Osteoblast (primary cell): ENCODE measurements around the gene CLRN3. TPM values are rescaled to one million over a fixed set of nuclear protein-coding genes. Genes with fewer than 3 reads are reported as not detected.

ENCODE experiments used
- DNase-seq: peaks from one replicate; pipeline ENCODE4 v3.0.0; 2011; ENCODE audit warnings: low spot score, mixed read lengths; ENCODE audit not compliant: insufficient read length; ENCODE audit errors: missing footprints
- H2AFZ ChIP-seq: 2 replicates; pipeline ENCODE4 v1.6.0; 2011; ENCODE audit warnings: mild to moderate bottlenecking, low read length
- H3K27ac ChIP-seq: 2 replicates; pipeline ENCODE4 v1.5.1; 2011; ENCODE audit warnings: mild to moderate bottlenecking, low read depth, low read length, moderate library complexity
- H3K27me3 ChIP-seq: 2 replicates; pipeline ENCODE4 v1.6.0; 2012; ENCODE audit warnings: mild to moderate bottlenecking, control low read depth, inconsistent platforms, low read length, moderate library complexity; ENCODE audit not compliant: insufficient read depth
- H3K36me3 ChIP-seq: 2 replicates; pipeline ENCODE4 v1.5.1; 2011; ENCODE audit warnings: mild to moderate bottlenecking, low read length, control low read depth, moderate library complexity; ENCODE audit not compliant: insufficient read depth
- H3K4me1 ChIP-seq: 2 replicates; pipeline ENCODE4 v1.5.1; 2011; ENCODE audit warnings: mild to moderate bottlenecking, low read length, control low read depth, moderate library complexity; ENCODE audit not compliant: insufficient read depth
- H3K4me2 ChIP-seq: 2 replicates; pipeline ENCODE4 v1.6.0; 2011; ENCODE audit warnings: mild to moderate bottlenecking, low read length; ENCODE audit not compliant: insufficient read depth
- H3K4me3 ChIP-seq: fragments of 200-600 bp; sonication (generic); 3 replicates; pipeline ENCODE4 v1.5.1; 2012; ENCODE audit warnings: mild to moderate bottlenecking, low read length, inconsistent platforms; ENCODE audit not compliant: insufficient read depth
- H3K79me2 ChIP-seq: 2 replicates; pipeline ENCODE4 v1.6.0; 2012; ENCODE audit warnings: mild to moderate bottlenecking, low read length, control low read depth, inconsistent platforms; ENCODE audit not compliant: insufficient read depth
- H3K9me3 ChIP-seq: 2 replicates; pipeline ENCODE4 v1.5.1; 2011; ENCODE audit warnings: low read depth, low read length, control low read depth
- H4K20me1 ChIP-seq: 2 replicates; pipeline ENCODE4 v1.6.0; 2012; ENCODE audit warnings: mild to moderate bottlenecking, low read length, control low read depth; ENCODE audit not compliant: insufficient read depth
- CTCF ChIP-seq: IDR thresholded peaks from 2 replicates; pipeline ENCODE4 v1.5.1; 2011; ENCODE audit warnings: mild to moderate bottlenecking, low read depth, low read length, moderate library complexity; ENCODE audit errors: extremely low read depth
- total RNA-seq: library from RNA; depleted of rRNA; stranded (reverse); fragments of >200 nt; gene quantifications from 2 replicates; pipeline ENCODE4 v1.2.3, GENCODE V29; 2012

Gene CLRN3
- total RNA-seq, 1 donor: not detected

GRCh38 chr10:127872011-127872761, 20.6 kb downstream of the CLRN3 start:
- H3K4me2 ChIP-seq: no peak overlapping the region
- no peaks in the 10 kb centered on the region for H3K9me3 ChIP-seq
- H3K79me2 ChIP-seq: no peaks in the 10 kb centered on the region
- H3K27me3 ChIP-seq: peaks cover 3% of the 10 kb centered on the region
- H3K27ac ChIP-seq: no peak overlapping the region
- DNase-seq: no peak
- H2AFZ ChIP-seq: no peak overlapping the region
- H3K36me3 ChIP-seq: no peaks in the 10 kb centered on the region
- H3K4me1 ChIP-seq: no peaks in the 10 kb centered on the region
- no peak overlapping the region for H3K4me3 ChIP-seq
- H4K20me1 ChIP-seq: no peaks in the 10 kb centered on the region
- no peak for TF ChIP-seq CTCF

- H2AFZ ChIP-seq: no peak overlapping the region
Observed at GRCh38 chr10:127871631-127872010, 21.1 kb downstream of the CLRN3 start.

GRCh38 chr10:127869329-127869728, 23.4 kb downstream of the CLRN3 start:
- H3K27me3 ChIP-seq: peaks cover 3% of the 10 kb centered on the region
- no peak overlapping the region for H3K4me3 ChIP-seq
- no peak for TF ChIP-seq CTCF
- H2AFZ ChIP-seq: no peak overlapping the region
- H3K9me3 ChIP-seq: no peaks in the 10 kb centered on the region
- H3K79me2 ChIP-seq: no peaks in the 10 kb centered on the region
- H4K20me1 ChIP-seq: no peaks in the 10 kb centered on the region
- no peak overlapping the region for H3K4me2 ChIP-seq
- no peaks in the 10 kb centered on the region for H3K4me1 ChIP-seq
- H3K27ac ChIP-seq: no peak overlapping the region
- no peak for DNase-seq
- H3K36me3 ChIP-seq: no peaks in the 10 kb centered on the region

More at GRCh38 chr10:127871631-127872010, 21.1 kb downstream of the CLRN3 start:
- Histone ChIP-seq H3K4me2 (no peak overlapping the region), H3K79me2 (no peaks in the 10 kb centered on the region), H4K20me1 (no peaks in the 10 kb centered on the region), H3K4me3 (no peak overlapping the region), H3K27me3 (peaks cover 3% of the 10 kb centered on the region), H3K9me3 (no peaks in the 10 kb centered on the region), H3K36me3 (no peaks in the 10 kb centered on the region), H3K27ac (no peak overlapping the region), H3K4me1 (no peaks in the 10 kb centered on the region)
- TF ChIP-seq CTCF: no peak
- DNase-seq: no peak

- H3K4me3 ChIP-seq: no peak overlapping the region
- no peak for DNase-seq
- H3K9me3 ChIP-seq: no peaks in the 10 kb centered on the region
- H3K27me3 ChIP-seq: peaks cover 3% of the 10 kb centered on the region
- H3K27ac ChIP-seq: no peak overlapping the region
- no peaks in the 10 kb centered on the region for H4K20me1 ChIP-seq
- H3K79me2 ChIP-seq: no peaks in the 10 kb centered on the region
- H3K4me2 ChIP-seq: no peak overlapping the region
- H3K36me3 ChIP-seq: no peaks in the 10 kb centered on the region
- no peaks in the 10 kb centered on the region for H3K4me1 ChIP-seq
- H2AFZ ChIP-seq: no peak overlapping the region
- TF ChIP-seq CTCF: no peak
Observed at GRCh38 chr10:127867805-127868204, 24.9 kb downstream of the CLRN3 start.
